HAP-1 (cell line): ENCODE results near the gene USP49.

Experiments
- DNase-seq, 2 experiments: peaks; one replicate each; pipeline ENCODE4 v3.0.0-alpha.2; 2016 to 2020; ENCODE audit warnings: low spot score in 2 of 2
- H3K27me3 ChIP-seq: fragments of 250-450 bp; sonication (Bioruptor Pico); 2 replicates; pipeline ENCODE4 v1.5.1; 2020; ENCODE audit warnings: low read depth, mild to moderate bottlenecking, moderate library complexity
- H3K36me3 ChIP-seq: fragments of 250-450 bp; sonication (Bioruptor Pico); replicated peaks from 2 replicates; pipeline ENCODE4 v1.5.1; 2020; ENCODE audit warnings: mild to moderate bottlenecking
- H3K4me1 ChIP-seq: fragments of 250-450 bp; sonication (Bioruptor Pico); 2 replicates; pipeline ENCODE4 v1.5.1; 2020; ENCODE audit warnings: mild to moderate bottlenecking
- H3K4me3 ChIP-seq: fragments of 250-450 bp; sonication (Bioruptor Pico); 2 replicates; pipeline ENCODE4 v1.5.1; 2020; ENCODE audit warnings: mild to moderate bottlenecking, moderate library complexity
- H3K9me3 ChIP-seq: fragments of 250-450 bp; sonication (Bioruptor Pico); 2 replicates; pipeline ENCODE4 v1.5.1; 2020; ENCODE audit warnings: mild to moderate bottlenecking, moderate library complexity
- in situ Hi-C: fragments of 300-500 bp; cut with MboI; formaldehyde crosslinking; loops from 3 replicates; pipeline ENCODE4 v1.14.3; 2020; ENCODE audit warnings: low sequenced_read_pairs, inconsistent platforms, mixed read lengths

The USP49 gene

DNA sequence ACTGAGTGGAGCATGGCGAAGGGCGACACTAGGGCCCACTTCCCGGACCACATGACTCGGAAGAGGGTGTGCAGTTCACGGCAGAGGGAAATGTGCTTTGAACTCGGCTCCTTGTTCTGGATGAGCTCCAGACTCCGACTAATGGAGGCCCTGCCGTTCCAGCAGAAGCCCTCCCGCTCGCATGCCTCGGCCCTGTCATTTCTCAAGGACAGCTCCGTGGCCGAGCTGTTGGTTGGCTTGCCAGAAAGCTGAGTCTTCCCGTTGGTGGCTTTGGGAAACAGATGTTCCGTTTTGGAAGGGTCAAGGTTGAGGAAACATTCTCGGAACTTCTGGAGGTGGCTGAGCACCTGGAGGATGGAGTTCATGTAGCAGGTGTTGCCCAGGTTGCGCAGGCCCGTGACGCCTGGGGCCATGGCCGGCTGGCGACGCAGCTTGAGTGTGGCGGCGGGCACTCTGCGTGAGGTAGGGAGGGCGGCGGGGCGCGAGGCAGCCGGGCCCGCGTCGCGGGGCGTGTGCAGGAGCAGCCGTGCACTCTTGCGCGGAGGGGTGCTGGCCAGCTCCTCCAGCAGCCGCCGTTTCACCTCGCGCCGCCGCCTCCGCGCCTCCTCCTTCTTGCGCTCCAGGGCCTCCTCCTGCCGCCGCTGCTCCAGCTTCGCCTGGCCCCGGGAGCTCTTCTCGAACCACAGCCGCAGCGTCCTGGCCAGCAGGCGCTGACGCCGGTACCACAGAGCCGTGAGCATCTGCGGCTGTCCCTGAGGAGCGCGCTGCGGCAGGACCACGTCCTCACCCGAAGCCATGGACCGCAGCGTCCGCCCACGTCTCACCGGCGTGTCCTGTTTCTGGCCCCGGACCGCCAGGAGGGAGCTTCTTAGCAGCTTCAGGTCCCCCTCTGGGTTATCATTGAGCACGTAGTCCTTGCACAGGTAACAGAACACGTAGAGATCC, 89.1 kb downstream of the USP49 start:
- in situ Hi-C loops = no loop called here
- H3K36me3 ChIP-seq = no peaks in the 10 kb centered on the region; the same call in 1 of the 2 replicates

DNA sequence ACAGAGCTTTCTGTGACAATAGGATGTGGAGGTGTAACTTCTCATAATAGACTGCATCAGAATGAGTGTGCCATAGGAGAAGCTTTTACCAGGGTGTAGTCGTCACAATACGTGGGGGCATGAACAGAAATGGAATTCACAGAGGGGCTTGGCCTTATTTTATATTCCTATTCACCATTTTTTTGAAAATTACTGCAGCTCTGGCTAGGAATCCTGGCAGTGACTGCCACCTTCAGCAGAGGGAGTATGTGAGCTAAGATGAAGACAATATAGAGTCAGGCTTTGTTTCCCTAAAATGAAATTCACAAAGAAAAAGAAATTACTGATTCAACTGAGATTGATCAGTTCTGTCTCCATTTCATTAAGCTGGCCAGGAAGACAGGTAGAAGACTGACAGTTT, 93.8 kb downstream of the USP49 start:
- Histone ChIP-seq H3K4me3 (no peak overlapping the region), H3K9me3 (no peaks in the 10 kb centered on the region), H3K27me3 (no peaks in the 10 kb centered on the region), H3K36me3 (no peaks in the 10 kb centered on the region; the same call in 1 of the 2 replicates), H3K4me1 (no peaks in the 10 kb centered on the region)
- DNase-seq = peak; percentile 25 to 26
- in situ Hi-C loops = no loop called here

More for the DNA sequence above, 89.1 kb downstream of the USP49 start:
- no peaks in the 10 kb centered on the region for H3K4me1 ChIP-seq
- no peak for DNase-seq
- no peaks in the 10 kb centered on the region for H3K27me3 ChIP-seq
- H3K9me3 ChIP-seq = no peaks in the 10 kb centered on the region
- H3K4me3 ChIP-seq = no peak overlapping the region

DNA sequence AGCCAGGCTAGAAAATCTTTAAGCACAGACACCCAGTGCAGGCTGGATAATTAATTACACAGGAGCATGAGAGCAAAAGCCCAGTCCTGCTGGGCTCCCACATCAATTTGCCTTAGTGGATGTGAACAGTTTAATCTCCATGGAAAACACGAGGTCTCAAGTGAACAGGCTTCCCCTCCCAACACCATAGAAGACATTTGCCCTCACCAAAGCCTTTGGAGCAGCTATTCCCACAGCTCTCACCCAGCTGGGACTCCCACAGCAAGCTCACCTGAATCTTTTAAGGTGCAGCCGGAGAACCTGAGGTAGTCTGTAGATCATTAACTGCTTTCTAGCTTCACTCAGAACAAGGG, 95.6 kb downstream of the USP49 start:
- DNase-seq = no peak
- H3K27me3 ChIP-seq = no peaks in the 10 kb centered on the region
- peaks cover 9% of the 10 kb centered on the region for H3K36me3 ChIP-seq
- H3K9me3 ChIP-seq = no peaks in the 10 kb centered on the region
- no peaks in the 10 kb centered on the region for H3K4me1 ChIP-seq
- in situ Hi-C loops = no loop called here
- H3K4me3 ChIP-seq = no peak overlapping the region

DNA sequence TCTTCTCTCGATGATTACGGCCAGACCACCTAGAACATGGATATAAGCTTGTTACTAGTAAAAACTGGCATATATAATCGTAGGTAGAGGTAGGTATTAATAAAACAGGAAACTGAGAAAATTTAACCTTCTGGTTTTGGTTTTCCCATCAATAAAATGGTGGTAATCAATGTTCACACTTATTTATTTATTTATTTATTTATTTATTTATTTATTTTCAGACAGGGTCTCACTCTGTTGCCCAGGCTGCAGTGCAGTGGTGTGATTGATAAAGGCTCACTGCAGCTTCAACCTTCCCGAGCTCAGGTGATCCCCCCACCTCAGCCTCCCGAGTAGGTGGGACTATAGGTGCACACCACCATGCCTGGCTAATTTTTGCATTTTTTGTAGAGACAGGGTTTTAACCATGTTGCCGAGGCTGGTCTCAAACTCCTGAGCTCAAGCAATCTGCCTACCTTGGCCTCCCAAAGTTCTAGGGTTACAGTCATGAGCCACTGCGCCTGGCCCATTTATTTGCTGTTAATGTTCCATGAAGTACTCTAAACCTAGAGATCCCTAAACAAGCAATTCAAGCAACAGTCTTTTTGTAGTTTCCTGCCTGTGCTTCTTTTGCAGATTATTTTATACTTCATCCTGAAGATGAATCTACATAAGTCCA, 96.1 kb downstream of the USP49 start:
- Histone ChIP-seq H3K4me1 (no peaks in the 10 kb centered on the region), H3K36me3 (peaks cover 9% of the 10 kb centered on the region), H3K4me3 (no peak overlapping the region), H3K27me3 (no peaks in the 10 kb centered on the region), H3K9me3 (no peaks in the 10 kb centered on the region)
- no peak for DNase-seq
- in situ Hi-C loops = no loop called here

DNA sequence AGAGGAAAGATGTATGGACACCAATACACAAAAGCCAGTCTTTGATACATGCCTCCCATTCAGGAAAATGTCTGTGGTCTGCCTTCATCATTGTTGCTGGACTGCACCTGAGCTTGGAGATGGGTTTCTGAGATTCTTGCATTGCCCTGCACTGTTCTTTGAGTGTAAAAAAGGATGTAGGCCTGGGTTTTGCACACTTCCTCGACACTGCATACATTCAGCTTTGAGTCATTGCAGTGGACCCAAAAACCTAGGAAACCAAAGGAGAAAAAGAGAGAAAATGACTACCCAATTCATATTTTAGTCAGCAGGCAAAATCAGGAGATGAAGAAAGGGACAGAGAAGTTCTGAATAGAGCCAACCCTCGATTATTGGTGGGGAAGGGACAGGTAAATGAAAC, 98.7 kb downstream of the USP49 start:
- Histone ChIP-seq H3K27me3 (no peaks in the 10 kb centered on the region), H3K4me1 (no peaks in the 10 kb centered on the region), H3K36me3 (peaks cover 21% of the 10 kb centered on the region), H3K4me3 (no peak overlapping the region), H3K9me3 (no peaks in the 10 kb centered on the region)
- no peak for DNase-seq
- in situ Hi-C loops = no loop called here

DNA sequence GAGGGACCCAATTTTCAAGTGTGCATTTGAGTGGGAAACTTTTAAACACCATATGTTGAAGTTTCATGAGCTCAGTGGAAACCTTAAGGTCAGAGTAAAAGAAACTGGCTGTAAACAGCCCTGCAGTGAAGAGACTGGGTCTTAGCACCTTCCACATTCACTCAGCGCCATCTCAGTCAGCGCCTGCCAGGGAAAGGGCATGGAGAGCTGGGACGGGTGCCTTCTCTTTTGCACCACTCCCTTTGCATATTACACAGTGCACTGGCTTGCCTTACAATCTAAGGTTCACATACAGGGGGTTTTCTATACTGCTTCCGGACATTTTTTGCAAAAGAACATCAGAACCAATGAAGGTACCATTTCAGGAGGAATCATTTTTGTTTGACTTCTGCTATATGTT, 103.2 kb downstream of the USP49 start:
- in situ Hi-C loops = no loop called here
- DNase-seq = no peak
- Histone ChIP-seq H3K4me1 (no peaks in the 10 kb centered on the region), H3K9me3 (no peaks in the 10 kb centered on the region), H3K27me3 (no peaks in the 10 kb centered on the region), H3K36me3 (peaks cover 53% of the 10 kb centered on the region), H3K4me3 (no peak overlapping the region)

DNA sequence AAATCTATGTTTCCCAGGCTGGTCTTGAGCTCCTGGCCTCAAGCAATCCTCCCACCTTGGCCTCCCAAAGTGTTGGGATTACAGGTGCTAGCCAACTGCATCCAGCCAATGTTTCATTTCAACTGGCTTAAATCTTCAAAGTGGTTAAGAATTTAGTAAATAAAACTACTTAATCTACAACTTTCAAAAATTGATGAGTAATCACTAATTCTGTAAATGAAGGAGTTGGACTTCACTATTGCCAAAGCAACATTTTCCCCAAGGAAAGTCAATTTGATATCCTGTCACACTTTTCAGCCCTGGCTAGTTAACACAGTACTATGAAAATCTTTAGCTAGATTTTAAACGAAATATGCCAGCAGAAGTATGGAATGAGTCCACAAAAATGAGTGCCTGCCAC, 103.9 kb downstream of the USP49 start:
- no peak overlapping the region for H3K4me3 ChIP-seq
- in situ Hi-C loops = no loop called here
- H3K9me3 ChIP-seq = no peaks in the 10 kb centered on the region
- DNase-seq = no peak
- H3K27me3 ChIP-seq = no peaks in the 10 kb centered on the region
- H3K4me1 ChIP-seq = no peaks in the 10 kb centered on the region
- H3K36me3 ChIP-seq = peaks cover 53% of the 10 kb centered on the region

DNA sequence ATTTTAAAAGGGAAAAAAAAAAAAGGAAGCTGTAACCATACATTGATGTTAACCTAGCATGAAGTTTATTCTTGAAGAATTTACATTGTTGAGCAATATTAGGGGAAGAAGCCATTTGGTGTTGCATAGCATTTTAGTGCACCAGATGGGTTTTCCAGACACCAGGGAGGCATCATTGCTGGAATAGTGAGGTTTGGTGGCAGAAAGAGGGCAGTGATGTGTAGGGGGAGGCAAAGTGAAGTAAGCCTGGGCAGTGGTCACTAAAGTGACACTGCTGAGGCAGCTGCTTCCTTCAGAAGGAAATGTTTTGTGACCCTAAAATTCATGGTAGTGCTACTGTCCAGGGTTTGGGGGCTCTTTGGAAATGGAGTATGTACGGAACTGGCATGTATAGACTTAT, 105.1 kb downstream of the USP49 start:
- no peaks in the 10 kb centered on the region for H3K9me3 ChIP-seq
- H3K4me3 ChIP-seq = no peak overlapping the region
- H3K27me3 ChIP-seq = no peaks in the 10 kb centered on the region
- DNase-seq = no peak
- peaks cover 44% of the 10 kb centered on the region for H3K36me3 ChIP-seq
- in situ Hi-C loops = no loop called here
- peaks cover 3% of the 10 kb centered on the region for H3K4me1 ChIP-seq

DNA sequence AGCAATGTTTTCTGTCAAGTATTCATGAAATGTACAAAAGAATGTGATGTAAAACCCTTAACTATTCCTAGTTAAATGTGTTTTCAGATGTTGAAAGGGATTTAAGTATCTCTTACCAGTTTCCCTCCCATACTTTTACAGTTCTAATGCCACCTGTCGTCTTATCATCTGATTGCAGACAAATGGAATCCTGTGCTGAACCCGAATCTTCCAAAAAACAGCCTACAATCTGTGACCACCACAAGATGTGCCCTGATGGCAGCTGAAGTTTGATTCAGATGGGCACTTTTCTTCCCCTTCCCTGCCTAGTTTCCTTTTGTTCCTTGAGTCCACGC, 105.8 kb downstream of the USP49 start:
- Histone ChIP-seq H3K9me3 (no peaks in the 10 kb centered on the region), H3K36me3 (peaks cover 44% of the 10 kb centered on the region), H3K4me1 (peaks cover 3% of the 10 kb centered on the region), H3K27me3 (no peaks in the 10 kb centered on the region), H3K4me3 (no peak overlapping the region)
- no peak for DNase-seq
- in situ Hi-C loops = loop anchor here (5.0 kb wide), 1 partner anchor 133 kb away; the partner anchor contains the start of genes BYSL and MED20

DNA sequence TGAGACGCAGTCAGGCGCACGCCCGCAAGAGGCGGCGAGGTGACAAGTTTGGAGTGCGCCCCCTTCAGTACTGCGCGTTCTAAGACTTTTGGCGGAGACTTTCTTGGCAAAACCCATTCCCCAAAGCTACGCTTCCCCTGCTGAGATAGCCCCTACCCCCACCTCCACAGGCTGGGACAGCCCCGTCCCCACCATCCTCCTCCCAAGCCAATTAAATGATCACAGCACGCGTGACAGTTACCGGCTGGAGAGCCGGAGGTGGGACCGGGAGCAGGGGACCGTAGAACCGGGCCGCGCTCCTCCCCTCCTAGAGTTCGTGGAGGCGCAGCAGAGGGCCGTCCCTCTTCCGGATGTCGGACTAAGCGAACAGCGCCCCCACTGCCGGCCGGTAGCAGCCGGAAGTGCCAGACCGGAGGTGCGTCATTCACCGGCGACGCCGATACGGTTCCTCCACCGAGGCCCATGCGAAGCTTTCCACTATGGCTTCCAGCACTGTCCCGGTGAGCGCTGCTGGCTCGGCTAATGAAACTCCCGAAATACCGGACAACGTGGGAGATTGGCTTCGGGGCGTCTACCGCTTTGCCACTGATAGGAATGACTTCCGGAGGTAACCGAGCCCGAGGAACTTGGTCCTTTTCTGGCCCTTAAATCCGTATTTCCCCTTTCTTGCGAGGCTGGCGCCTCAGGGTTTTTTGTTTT, 107.8 kb downstream of the USP49 start, which contains the start of gene TOMM6:
Gene TOMM6, plus strand, starts transcription at position 476 of the 699 bp plus-strand sequence. Its CDS starts 4 bp downstream, at position 480.
- DNase-seq = peak; percentile 80 to 96

DNA sequence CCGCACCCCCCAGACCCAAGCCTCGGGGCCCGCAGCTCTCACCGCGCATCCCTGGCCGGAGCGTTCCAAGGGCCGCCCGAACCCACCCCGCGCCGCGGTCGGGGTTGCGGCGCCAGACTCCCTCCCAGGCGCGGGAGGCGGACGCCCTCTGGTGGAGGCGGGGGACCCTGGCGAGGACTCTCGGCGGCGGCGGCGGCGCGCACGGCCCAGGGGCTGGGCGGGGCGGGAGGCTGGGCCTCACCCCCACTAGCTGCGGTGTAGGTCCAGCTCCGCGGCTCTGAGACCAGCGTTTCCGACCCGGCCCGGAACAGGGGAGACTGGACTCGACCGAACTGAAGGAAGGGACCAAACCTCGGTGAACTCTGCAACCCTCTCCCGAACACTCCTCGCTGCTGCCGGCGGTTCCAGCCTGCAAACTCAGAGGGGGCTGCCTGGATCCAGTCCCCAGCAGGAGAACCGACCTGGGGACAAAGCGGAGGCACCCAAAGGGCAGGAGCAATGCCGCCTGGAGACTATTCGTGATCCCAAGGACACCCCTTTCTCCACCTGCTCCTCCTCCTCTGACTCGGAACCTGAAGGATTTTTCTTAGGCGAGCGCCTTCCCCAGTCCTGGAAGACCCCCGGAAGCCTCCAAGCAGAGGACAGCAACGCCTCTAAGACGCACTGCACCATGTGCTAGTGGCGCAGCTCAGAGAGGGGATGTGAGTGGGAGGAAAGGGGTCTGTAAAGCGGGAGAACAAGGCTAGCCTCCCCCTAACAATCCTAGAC, 108.5 kb downstream of the USP49 start:
- H3K4me1 ChIP-seq = peaks cover 3% of the 10 kb centered on the region
- peak overlapping the region; percentile 94 for H3K4me3 ChIP-seq
- peak; percentile 60 to 92 for DNase-seq
- no peaks in the 10 kb centered on the region for H3K9me3 ChIP-seq
- in situ Hi-C loops = loop anchor here (5.0 kb wide), 1 partner anchor 136 kb away; the partner anchor contains the start of genes BYSL and MED20
- peaks cover 34% of the 10 kb centered on the region for H3K36me3 ChIP-seq
- H3K27me3 ChIP-seq = no peaks in the 10 kb centered on the region

More for the DNA sequence above, 107.8 kb downstream of the USP49 start, which contains the start of gene TOMM6:
- in situ Hi-C loops = loop anchor here (5.0 kb wide), 1 partner anchor 135 kb away; the partner anchor contains the start of genes BYSL and MED20
- Histone ChIP-seq H3K4me1 (peaks cover 3% of the 10 kb centered on the region), H3K4me3 (peak within 1 kb of the TSS; percentile 94), H3K27me3 (no peaks in the 10 kb centered on the region), H3K36me3 (peaks cover 41% of the 10 kb centered on the region), H3K9me3 (no peaks in the 10 kb centered on the region)

DNA sequence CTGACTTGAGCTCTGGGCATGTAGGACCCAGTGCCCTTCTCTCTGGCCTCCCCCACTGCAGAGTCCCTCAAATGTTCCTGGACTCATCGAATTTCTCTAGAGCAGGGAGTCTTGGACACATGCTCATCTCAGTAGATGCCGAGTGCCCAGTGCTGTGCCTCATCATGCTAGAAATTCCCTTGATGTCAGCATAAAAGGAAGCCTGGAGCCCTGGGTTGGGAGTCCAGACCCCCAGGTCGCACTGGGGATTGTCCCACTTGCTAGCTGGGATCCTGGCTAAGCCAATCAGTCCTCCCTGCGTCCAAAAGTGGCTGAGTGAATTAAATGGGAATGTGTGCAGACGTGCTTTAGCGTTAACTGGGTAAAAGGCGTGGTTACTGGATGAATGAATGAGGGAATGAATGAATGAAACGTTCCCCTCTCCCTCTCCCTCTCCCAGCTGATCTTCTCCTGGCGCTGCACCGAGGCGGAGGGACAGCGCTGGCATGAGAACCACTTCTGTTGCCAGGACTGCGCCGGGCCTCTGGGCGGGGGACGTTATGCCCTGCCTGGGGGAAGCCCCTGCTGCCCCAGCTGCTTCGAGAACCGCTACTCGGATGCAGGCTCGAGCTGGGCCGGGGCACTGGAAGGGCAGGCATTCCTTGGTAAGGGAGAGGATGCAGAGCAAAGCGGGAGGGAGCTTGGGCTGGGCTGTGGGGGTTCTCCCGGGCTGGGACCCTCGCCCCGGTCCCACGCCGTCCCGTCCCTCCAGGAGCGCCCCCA, 109.3 kb downstream of the USP49 start:
- H3K27me3 ChIP-seq = no peaks in the 10 kb centered on the region
- H3K4me1 ChIP-seq = peaks cover 9% of the 10 kb centered on the region
- no peaks in the 10 kb centered on the region for H3K9me3 ChIP-seq
- no peak for DNase-seq
- in situ Hi-C loops = loop anchor here (5.0 kb wide), 1 partner anchor 136 kb away; the partner anchor contains the start of genes BYSL and MED20
- H3K36me3 ChIP-seq = peaks cover 26% of the 10 kb centered on the region
- peak overlapping the region; percentile 94 for H3K4me3 ChIP-seq
